Limb (tissue), 2 donors: ENCODE results near the gene CAV2.

ENCODE experiments used
- DNase-seq, 2 donors: peaks; one replicate each; pipeline ENCODE4 v3.0.0-alpha.2; 2016; ENCODE audit errors: extremely low spot score in 2 of 2

Gene CAV2

DNA sequence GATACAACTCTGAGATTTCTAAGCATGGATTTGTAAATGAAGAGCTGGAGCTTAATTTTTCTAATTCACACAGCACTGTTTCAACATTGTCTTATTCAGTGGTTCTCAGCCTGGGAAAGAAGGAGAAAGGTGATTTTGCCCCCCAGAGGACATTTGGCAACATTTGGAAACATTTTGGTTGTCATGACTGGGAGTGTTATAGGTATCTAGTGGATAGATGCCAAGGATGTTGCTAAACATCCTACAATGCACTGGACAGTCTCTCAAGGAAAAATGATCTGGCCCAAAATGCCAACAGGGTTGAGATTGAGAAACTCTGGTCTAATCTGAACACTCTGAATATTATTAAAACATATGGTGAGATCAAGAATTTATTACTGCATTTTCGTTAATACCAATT is 3.8 kb upstream of the CAV2 start:
- DNase-seq: no peak

DNA sequence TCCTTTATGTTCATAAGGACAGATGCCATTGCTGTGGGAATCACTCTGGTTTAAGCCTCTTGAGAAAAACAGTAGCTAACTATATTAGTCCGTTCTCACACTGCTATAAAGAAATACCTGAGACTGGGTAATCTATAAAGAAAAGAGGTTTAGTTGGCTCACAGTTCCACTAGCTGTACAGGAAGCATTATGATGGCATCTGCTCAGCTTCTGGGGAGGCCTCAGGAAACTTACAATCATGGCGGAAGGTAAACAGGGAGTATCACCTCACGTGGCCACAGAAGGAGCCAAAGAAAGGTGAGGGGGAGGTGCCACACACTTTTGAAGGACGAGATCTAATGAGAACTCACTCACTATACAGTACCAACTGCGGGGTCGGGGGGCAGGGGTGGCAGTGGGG is 2.9 kb upstream of the CAV2 start:
- no peak for DNase-seq

DNA sequence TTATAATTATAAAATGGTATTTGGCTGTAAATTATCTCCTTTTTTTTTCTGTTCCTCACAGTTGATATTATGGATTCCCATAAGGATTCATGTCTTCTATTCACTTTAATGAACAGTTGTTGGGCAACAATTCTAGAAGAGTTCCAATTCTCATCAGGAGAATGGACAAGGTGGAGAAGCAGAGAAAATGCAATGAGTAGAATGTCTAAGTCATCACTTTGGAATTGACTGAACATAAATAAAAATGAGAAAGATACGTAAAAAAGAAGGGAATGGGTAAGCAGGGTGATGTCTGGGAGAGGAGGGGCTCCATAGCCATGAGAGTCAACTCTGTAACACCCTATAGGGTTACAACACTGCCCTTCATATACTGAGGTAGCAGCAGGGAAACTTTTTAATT is 1.8 kb upstream of the CAV2 start:
- no peak for DNase-seq

DNA sequence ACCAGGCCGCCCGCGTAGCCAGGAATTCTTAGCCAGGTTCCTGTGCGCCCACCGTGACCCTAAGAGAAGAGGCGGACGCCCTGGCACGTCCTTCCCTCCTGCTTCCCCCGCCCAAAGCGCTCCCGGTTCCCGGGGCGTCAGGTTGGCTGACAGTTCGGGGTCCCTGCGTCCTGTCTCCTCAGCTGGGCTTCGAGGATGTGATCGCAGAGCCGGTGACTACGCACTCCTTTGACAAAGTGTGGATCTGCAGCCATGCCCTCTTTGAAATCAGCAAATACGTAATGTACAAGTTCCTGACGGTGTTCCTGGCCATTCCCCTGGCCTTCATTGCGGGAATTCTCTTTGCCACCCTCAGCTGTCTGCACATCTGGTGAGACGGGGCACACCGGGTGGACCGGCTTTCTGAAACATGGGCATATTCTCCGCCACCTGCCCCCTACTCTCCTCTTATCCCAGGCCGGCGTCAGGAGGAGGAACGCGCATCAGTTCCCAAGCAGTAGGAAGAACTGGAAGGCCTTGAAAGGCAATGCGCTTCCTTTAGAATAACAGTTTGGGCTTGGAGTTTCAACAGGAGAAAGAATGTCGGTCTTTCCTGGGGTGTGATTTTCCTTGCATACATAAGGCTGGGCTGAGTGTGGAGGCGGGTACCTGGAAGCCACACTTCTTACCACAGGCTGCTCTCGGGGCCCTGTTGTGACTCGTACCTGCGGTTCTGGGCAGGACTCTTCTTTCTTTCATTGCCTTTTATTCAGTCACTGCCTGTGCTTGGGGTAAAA is 728 bp downstream of the CAV2 start:
- DNase-seq: no peak

DNA sequence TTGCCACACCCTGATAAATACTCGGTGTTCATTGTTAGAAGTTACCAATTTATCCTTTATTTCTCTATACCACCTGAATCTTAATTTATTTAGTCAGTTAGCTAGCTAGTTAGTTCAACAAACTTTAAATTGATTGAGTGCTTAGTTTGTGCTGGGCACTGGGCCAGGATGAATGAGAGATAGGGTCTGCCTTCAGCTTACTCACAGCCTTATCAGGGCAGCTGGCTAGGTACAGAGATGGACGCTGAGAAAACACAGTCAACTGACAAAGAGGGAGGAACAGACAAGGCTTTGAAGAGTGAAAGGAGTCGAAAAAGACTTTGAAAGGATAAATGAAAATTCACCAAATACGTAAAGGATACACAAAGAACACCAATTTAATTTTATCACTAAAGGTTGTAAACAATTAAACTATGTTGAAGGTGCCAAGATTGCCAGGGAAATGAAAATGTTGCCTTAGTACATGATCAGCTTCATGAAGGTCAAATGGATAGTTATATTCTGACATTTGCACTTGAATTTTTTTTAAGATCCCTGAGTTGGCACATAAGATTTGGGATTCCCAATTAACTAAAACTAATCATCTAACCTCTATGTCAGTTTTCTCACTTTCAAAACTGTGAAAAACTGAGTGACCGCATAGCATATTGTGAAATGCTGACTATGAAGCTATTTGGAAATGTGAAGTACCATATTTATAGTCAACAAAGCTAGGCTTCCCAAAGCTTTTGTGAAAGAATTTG is 2.1 kb downstream of the CAV2 start:
- DNase-seq: no peak

DNA sequence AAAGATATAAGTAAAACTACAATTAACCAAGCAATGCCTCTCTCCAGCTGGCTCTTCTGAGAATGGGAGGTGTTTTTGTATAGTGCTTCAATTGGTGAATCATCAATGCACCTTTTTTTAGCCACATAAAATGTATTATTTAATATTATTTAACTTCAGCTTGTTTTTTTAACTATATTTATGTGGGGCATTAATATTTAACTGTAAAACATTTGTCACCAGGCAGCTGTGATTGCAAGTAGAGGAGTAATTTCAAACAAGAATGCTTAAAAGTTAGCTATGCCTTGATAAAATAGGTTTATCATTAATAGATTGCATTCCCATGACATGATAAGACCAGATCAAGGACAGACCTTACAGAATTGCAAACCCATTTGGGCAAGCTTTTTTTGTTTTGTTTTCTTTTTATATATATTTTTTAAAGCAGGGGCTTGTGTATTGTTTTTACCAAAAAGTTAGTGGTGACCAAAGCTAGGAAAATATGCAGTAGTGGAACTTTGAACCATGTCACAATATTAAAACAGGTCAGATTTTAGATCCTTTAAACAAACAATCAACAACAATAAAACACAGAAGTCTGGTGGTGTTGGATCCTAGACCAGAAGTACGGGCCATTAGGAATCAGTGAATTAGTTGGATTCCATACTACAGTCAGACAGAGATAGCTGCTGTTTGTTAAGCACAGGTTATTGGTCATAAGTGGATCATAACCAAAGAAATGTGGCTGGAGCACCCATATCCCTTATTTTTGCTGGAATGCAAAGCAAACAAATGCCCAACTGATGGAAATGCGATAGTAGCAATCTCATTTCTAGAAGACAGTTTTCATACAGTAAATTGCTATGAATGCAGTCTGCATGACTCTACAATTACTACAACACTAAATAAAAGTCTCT is 2.9 kb downstream of the CAV2 start:
- no peak for DNase-seq

DNA sequence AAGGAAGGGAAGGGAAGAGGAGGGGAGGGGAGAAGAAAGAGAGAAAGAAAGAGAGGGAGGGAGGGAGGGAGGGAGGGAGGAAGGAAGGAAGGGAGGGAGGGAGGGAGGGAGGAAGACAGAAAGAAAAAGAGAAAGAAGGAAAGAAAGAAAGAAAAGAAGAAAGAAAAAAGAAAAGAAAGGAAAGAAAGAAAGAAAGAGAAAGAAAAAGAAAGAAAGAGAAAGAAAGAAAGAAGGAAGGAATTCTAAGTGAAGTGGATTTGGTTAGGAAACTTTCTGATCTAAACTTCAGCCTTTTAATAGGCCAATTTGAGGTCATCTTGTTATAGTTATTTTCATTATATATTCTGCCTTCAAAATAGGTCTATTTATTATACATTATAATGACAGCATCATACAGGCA is 4.3 kb downstream of the CAV2 start:
- no peak for DNase-seq

DNA sequence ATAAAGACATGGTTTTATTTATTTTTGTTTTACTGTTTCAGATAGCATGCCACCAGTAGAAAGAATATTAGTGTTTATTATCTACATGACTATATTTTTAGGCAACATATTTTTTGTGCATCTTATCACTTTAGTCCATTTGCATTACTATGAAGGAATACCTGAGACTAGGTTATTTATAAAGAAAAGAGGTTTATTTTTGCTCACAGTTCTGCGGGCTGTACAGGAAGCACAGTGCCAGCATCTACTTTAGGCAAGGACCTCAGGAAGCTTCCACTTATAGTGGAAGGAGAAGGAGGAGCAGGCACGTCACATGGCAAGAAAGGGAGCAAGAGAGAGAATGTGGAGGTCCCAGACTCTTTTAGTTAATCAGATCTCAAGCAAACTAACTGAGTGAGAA is 5.7 kb downstream of the CAV2 start:
- no peak for DNase-seq

DNA sequence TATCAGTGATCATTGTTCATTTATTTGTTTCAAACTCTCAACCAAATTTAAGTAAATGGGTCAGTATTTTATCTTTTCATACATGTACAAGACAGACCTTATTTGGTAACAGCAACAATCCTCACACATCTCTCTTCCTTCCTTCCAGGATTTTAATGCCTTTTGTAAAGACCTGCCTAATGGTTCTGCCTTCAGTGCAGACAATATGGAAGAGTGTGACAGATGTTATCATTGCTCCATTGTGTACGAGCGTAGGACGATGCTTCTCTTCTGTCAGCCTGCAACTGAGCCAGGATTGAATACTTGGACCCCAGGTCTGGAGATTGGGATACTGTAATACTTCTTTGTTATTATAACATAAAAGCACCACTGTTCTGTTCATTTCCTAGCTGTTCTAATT is 6.3 kb downstream of the CAV2 start:
- no peak for DNase-seq

DNA sequence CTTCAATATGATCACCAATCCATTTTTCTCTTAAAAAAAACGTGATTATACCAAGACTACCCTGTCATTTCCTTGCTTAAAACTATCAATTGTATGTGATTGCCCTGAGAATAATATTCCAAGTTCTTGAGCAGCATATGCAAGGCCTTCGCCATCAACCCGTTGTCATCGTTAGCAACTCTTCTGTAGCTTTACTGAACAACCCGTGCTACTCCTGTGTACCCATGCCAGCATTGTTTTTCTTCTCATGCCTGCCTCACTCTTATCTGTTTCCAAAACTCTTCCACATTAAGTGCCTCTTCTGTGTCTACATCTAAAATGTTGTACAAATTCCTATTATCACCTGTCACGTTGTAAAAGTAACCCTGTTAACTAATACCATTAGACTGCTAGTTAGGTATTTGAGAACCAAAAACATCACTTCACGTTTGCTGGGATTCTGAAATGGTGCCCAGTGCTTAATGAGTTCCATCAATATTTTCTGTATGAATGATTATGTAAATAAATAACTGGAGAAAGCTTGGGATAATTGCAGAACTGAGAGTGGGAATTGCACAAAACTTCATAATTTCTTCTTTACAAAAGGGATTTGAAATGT is 10.5 kb downstream of the CAV2 start:
- no peak for DNase-seq

DNA sequence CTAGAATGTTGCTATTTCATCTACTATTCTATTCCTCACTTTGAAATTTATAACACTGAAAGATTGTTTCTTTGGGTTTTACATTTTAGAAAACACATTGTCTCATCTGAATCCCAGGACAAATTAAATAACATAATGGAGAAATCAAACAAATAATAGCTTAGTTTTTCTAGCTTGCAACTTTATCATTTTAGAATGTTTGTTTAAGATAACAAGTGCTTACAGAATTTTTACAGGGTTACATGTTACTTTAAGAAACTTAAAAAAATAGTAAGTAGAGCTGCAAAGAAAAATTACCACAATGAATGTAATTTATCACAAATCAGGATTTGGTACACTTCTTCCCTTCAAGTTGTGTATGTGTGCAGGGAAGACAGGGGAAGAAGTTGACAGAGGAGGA is 11.3 kb downstream of the CAV2 start:
- no peak for DNase-seq

DNA sequence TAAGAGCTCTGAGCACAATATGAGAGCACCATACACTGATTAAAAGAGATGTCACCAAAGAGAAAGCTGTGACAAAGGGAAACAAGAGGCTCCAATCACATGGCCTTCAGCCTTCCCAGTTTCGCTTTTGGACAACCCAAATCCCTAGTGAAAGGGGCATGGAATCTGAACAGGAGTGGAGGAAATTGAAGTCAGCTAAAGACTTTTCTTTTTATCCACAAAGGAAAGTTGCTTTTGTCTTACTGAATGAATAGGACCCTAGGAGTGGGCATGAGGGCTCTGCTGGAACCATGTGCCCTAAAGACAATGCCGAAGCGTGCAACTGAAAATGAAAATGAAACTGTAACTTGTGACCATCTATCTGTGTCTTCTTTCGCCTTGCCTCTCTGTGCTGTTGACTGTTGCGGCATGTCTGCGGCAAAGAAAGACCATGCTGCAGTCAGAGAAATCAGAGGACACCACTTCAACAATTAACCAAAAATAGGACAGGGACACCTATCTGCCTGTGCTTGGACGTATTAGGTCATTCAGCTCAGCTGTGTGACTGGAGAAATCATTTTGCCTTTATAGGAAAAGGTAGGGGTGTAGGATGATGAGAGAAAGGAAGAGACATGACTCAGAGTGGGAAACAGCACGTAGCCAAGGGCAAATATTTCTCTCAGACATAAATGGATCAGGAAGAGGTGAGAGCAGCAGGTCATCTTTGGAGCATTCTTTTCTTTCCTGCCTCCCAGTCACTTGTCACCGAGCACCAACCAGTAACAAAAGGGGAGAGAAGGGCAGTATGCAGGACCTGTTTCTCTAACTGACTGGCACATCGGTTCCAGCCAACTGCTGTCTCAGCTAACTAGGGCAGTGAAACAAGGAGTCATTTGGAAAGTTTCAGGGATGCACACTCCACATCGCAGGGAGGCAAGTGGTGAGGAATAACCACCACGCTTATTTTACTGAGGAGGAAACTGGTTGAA is 12.3 kb downstream of the CAV2 start:
- no peak for DNase-seq

DNA sequence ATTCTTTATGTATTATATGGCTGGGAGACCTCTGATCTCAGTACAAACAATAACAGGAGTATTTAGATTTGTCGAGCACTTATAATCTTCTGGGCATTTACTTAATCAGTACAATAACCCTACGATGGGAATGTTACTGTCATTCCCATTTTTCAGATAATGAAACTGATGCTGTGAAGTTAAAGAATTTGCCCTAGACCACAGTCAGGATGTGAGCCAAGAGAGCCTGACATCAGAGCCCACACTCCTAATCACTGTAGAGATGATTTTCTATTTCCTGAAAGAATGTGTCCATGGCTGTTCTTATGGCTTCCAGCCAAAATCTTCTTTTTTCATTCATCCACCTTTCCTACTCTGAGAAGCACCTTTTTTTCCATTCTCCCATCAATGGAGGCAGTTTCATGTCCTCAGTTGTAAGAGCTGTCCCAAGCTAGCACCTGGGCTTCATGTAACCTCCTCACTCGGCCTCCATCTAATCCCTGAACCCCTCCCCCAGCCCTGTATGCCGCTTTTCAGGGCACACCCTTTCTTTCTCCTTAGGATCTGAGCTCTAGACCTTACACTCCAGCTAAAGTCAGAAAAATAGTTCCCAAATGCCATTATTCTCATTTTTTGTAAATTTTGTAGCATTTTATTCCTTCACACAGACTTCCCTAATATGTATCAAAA is 13.1 kb downstream of the CAV2 start:
- DNase-seq: no peak

DNA sequence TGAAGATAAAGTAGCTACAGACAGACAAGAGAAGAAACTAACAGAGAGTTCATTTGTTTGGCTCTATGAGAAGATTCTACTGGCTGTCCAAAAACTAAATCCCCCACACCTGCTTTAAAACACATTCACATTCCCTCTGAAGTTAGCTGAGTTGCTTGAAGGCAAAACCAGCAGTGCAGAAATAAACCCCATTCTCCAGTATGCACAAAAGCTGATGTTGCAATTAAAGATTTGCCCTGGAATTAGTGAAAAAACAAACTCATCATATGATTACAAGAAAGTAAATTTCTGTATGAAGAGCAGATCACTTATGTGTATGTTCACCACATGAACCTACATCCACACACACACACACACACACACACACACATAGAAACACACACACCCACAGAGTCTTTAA is 16.0 kb downstream of the CAV2 start:
- no peak for DNase-seq

DNA sequence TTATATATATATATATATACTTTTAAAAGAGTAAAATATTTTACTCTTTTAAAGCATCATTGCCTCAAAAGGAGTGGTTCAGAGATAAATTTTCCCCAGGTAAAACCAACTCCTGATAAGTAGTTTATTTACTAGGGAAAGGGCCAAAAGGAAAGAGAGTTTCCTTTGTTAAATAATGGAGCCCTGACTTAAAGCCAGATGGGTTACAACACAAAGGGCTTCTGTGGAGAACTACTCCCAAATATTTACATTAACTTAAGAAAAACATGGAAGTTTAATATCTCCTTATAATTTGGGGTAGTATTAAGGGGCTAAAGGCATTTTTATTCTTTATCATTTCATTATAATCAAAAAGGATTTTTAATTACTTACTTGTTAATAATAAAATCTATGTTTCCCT is 16.8 kb downstream of the CAV2 start:
- DNase-seq: no peak

DNA sequence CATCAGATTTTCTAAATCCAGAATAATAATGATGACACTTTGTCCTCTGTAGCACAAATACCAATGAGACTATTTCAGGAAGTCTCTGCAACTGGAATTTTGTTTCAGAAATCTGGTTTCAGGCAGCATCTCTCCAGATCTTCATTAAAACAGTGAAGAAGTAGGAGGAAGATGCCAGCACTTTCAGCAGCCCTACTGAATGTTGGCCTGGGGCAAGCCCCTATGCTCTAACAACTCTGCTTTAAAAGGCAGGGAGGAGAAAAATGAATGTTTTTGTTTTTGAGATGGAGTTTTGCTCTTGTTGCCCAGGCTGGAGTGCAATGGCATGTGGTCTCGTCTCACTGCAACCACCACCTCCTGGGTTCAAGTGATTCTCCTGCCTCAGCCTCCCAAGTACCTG is 18.1 kb downstream of the CAV2 start:
- DNase-seq: no peak

DNA sequence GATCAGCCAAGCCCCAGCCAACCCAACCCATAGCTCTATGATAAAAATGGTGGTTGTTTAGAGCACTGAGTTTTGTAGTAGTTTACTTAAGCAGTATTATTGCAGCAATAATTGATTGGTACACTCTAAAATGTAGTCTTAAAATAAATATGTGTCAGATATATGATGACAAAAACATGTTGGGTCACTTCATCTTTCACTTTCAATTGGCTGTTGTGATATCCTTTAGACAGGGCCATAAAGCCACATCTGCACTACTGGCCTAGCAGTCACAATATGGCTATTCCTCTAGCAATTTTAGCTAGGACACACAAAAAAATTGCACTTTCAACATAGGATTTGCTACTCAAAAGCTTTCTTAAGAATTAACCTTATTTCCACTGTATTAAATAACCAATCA is 19.4 kb downstream of the CAV2 start:
- DNase-seq: no peak

DNA sequence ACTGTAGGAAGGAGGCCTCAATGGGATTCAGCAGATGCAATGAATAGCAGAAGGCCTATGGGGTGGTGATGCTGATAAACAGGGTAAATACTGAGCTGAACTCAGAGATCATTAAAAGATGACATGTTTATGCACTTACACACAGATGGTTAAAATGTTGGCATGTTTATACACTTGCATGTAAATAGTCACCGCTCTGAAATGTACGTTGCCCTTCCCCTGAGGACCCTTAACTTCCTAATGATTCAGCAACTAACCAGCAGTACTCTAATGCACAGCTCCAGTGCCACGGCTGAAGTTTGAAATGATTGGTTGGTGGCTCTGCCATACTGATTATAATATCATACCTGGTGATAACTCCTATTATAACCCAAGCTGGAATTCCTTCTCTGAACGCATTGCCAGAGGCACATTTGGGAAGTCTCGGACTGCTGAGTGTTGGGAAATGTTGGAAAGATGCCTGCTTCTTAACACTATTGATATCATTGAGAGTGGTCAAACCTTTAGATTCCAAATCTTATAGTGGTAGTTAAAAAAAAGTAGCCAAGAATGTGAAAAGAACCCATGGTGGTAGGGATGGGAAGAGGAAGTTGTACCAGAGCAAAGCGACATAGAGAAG is 21.6 kb downstream of the CAV2 start:
- DNase-seq: no peak

DNA sequence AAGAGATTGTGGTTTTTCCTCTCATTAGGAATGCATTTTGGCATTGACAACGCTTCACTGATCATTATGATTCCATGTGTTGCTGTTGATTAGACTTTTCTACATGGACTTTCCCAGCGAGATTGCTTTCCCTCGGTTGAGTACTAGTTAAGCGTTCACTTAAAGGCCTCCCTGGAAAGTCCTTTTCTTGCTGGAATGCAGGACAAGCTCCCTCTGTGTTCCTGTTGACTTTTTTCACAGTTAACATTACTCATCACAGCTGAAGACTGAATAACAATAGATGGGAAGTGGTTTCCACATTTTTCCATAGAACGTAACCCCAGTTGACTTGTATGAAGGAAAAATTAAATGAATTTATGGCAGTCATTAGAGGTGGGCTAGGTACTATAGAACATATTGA is 22.7 kb downstream of the CAV2 start:
- no peak for DNase-seq

DNA sequence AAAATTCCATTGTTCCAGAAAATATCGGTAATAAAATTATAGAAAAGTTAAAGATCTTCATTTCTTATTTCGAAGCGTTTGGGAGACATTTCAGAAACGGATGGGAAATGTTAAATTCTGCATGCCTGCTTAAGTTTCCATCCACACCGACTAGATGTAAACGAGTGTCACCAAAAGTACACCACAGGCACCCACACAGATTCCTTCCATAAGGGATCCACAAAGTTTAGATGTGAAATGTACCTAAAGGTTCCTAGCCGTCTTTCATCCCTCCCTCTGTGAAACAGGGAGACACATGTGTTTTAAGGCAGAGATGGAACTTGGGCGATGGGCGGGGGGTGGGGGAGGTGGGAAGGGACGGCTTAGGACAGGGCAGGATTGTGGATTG is 24.7 kb downstream of the CAV2 start:
- DNase-seq: no peak
